ENCODE measurements around the gene CHAT.

DNA sequence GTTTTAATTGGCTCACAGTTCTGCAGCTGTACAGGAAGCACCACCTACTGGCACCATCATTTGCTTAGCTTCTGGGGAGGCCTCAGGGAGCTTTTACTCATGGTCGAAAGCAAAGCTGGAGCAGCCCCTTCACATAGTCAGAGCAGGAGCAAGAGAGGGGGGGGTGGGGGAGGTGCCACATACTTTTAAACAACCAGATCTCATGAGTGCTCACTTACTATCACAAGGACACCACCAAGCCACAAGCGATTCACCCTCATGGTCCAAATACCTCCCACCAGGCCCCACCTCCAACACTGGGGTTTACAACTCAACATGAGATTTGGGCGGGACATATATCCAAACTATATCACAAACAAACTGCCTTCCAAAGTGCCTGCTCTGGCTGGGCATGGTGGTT, 35.4 kb upstream of the CHAT start:
- no peak for TF ChIP-seq EZH2phosphoT487 (IDR thresholded peaks at IDR 0.05; ENCODE audit: borderline replicate concordance, low read depth, low read length)
- TF ChIP-seq, protein P1, sequence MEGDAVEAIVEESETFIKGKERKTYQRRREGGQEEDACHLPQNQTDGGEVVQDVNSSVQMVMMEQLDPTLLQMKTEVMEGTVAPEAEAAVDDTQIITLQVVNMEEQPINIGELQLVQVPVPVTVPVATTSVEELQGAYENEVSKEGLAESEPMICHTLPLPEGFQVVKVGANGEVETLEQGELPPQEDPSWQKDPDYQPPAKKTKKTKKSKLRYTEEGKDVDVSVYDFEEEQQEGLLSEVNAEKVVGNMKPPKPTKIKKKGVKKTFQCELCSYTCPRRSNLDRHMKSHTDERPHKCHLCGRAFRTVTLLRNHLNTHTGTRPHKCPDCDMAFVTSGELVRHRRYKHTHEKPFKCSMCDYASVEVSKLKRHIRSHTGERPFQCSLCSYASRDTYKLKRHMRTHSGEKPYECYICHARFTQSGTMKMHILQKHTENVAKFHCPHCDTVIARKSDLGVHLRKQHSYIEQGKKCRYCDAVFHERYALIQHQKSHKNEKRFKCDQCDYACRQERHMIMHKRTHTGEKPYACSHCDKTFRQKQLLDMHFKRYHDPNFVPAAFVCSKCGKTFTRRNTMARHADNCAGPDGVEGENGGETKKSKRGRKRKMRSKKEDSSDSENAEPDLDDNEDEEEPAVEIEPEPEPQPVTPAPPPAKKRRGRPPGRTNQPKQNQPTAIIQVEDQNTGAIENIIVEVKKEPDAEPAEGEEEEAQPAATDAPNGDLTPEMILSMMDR (conservative IDR thresholded peaks at IDR 0.05; ENCODE audit: low read length) = no peak

Data from OCI-LY7 (cell line).